Ovary (tissue), 3 donors: ENCODE data around the gene DCAF6.

Source experiments
- CTCF ChIP-seq, 3 donors: fragments of 450-650 bp in 2 of 3; fragments of 200-600 bp in 1 of 3; IDR thresholded peaks; one replicate each; pipeline versions ENCODE4 v1.5.1 to v1.8.0; 2016 to 2022; ENCODE audit warnings: antibody characterized with exemption in 3 of 3, mild to moderate bottlenecking in 1 of 3
- EP300 ChIP-seq: sonication (generic); formaldehyde crosslinking; IDR thresholded peaks from one replicate; pipeline ENCODE4 v1.6.1; 2017; ENCODE audit warnings: antibody characterized with exemption
- POLR2A ChIP-seq: fragments of 450-650 bp; IDR thresholded peaks from one replicate; pipeline ENCODE4 v1.6.1; 2017; ENCODE audit warnings: antibody characterized with exemption, mild to moderate bottlenecking, moderate library complexity
- donor health status: DM: no; HTN: no; CAD: no.

DNA sequence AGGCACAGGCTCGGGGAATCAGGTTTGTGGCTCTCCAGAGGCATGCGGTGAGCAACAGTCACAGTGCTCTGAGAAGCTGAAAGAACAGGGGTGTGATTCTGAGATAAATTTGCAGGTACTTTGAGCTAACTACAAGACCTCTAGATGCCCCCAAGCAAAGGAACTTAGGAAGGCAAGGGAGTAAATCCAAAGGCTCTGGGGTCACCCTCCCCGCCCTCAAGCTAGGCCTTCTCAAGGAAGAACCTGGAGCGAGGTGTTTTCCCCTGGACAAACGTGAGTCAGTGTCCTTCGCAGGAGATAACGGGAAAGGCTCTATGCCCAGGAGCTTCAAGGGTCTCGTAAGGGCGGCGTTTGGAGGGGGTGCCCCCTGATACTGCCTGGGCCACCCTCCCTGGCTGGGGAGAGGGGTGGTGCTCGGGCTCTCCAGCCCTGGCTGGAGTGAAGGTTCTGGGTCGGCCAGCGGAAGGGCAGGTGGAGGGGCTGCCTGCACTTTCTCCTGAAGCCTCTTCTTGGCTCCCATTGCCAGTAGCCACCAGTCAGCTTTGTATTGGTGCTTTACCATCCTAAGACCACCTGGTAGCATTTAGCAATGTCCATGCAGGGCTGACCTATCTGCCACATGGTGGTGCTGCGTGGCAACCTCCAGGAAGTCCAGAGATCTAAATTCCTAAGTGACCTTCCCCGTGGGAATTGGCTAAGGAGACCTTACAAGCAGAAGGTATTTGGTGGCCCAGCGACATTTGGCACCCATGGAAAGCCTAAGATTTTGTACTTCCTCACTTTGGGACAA lies 156.3 kb downstream of the DCAF6 start:
- TF ChIP-seq CTCF (IDR thresholded peaks at IDR 0.05): peak in 1 of 3 donors; percentile 10
- no peak for TF ChIP-seq POLR2A
- TF ChIP-seq EP300: no peak
